Activated T-helper 1 cell treated with anti-CD3 and anti-CD28 coated beads, Interleukin-12 subunit alpha, Interleukin-12 subunit beta, Interleukin-2, Interleukin-4 antibody, amounts not matched to agents 30 ng/mL and 10 ng/mL and 1 ng/mL, durations not matched to agents 14 hours and 24 hours and 36 hours (primary cell): ENCODE results near the gene RANGRF. TPM values are rescaled to one million over a fixed set of nuclear protein-coding genes. Genes with fewer than 3 reads are reported as not detected.

ENCODE experiments used
- DNase-seq: peaks from one replicate; pipeline ENCODE4 v3.0.0; 2021; ENCODE audit warnings: low spot score
- H3K27ac Mint-ChIP-seq: one replicate; pipeline ENCODE4 v1.8.0; 2021; ENCODE audit warnings: mild to moderate bottlenecking, mixed read lengths
- H3K27me3 Mint-ChIP-seq: one replicate; pipeline ENCODE4 v1.8.0; 2022; ENCODE audit warnings: mild to moderate bottlenecking, moderate library complexity, mixed read lengths; ENCODE audit not compliant: insufficient read depth
- H3K36me3 Mint-ChIP-seq: one replicate; pipeline ENCODE4 v1.8.0; 2021; ENCODE audit warnings: low read depth, mixed read lengths
- H3K4me1 Mint-ChIP-seq: one replicate; pipeline ENCODE4 v1.8.0; 2021; ENCODE audit warnings: low read depth, mixed read lengths
- H3K4me3 Mint-ChIP-seq: one replicate; pipeline ENCODE4 v1.8.0; 2021; ENCODE audit warnings: mild to moderate bottlenecking, moderate library complexity, mixed read lengths
- H3K9me3 Mint-ChIP-seq: one replicate; pipeline ENCODE4 v1.8.0; 2021; ENCODE audit warnings: mixed read lengths
- intact Hi-C: fragments of 100-400 bp; cut with micrococcal nuclease; formaldehyde crosslinking; loops from one replicate; pipeline ENCODE4 v1.15.1; 2024
- total RNA-seq: library from RNA; stranded (reverse); gene quantifications from 2 replicates; pipeline ENCODE4 v1.2.3, GENCODE V29; 2022

Gene RANGRF
- total RNA-seq, 1 donor from 2014 or later, result 52.9 TPM

DNA sequence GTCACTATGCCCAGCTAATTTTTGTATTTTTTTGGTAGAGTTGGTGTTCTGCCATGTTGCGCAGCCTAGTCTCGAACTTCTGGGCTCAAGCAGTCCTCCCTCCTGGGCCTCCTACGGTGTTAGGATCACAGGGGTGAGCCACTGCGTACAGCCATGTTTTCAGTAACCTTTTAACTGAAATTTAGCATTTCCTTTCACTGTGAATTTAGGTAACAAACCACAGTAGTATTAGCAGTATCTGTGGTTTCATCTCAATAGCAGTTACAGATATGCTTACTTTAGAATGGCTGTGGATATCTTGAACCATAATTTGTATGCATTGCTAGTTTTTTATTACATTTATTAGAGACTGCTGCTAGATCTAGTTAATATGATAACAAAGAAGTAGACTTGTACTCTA is 4.3 kb upstream of the RANGRF start:
- H3K4me3 Mint-ChIP-seq, result no peak overlapping the region
- no peak for DNase-seq
- H3K27me3 Mint-ChIP-seq, result no peaks in the 10 kb centered on the region
- H3K9me3 Mint-ChIP-seq, result no peaks in the 10 kb centered on the region
- no peak overlapping the region for H3K27ac Mint-ChIP-seq
- intact Hi-C loops, result no loop called here
- peaks cover 9% of the 10 kb centered on the region for H3K4me1 Mint-ChIP-seq
- H3K36me3 Mint-ChIP-seq, result peaks cover 2% of the 10 kb centered on the region

DNA sequence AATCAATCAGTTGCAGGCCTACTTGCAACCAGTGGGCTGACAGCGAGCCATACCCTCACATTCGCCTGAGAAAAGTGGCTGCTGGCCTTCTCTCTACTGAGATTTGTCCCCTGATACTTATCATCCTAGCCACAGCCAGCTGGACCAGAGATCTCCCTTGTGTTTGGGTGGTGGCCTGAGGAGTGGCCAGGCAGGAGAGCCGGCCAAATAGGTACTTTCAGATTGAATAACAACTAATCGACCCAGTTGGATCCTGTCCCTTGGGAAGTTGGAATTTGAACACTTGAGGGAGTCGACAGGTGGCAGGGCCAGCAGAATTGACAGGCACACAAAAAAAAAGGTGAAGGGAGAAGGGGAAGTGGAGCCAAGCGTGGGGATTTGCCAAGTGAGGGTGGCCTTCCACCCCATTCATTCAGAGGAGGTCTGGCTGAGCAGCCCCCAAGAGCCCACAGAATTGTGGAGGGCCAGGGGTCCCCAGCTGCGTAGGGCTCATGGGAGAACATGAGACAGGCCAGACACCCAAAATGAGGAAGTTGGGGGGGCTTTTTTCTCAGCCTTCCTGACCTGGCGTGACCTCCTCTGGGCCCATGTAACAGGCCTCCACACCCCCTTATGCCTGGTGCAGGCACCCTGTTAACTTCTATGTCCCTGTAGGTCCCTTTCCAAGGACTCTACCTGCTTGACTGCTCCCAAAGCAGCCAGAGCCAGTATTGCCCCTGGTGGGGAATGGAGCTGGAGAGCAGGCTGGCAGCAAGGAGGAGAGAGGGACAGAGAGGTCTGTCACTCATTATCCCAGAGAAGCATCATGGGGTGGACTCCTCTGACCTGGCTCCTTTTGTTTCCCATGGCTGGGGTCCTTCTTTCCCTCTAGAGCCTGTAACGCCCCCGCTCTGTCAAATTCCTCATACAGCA is 2.9 kb upstream of the RANGRF start:
- DNase-seq, result no peak
- H3K9me3 Mint-ChIP-seq, result no peaks in the 10 kb centered on the region
- H3K36me3 Mint-ChIP-seq, result peaks cover 8% of the 10 kb centered on the region
- no peaks in the 10 kb centered on the region for H3K27me3 Mint-ChIP-seq
- H3K27ac Mint-ChIP-seq, result no peak overlapping the region
- H3K4me3 Mint-ChIP-seq, result peak overlapping the region; percentile 37
- H3K4me1 Mint-ChIP-seq, result peaks cover 23% of the 10 kb centered on the region
- intact Hi-C loops, result no loop called here

DNA sequence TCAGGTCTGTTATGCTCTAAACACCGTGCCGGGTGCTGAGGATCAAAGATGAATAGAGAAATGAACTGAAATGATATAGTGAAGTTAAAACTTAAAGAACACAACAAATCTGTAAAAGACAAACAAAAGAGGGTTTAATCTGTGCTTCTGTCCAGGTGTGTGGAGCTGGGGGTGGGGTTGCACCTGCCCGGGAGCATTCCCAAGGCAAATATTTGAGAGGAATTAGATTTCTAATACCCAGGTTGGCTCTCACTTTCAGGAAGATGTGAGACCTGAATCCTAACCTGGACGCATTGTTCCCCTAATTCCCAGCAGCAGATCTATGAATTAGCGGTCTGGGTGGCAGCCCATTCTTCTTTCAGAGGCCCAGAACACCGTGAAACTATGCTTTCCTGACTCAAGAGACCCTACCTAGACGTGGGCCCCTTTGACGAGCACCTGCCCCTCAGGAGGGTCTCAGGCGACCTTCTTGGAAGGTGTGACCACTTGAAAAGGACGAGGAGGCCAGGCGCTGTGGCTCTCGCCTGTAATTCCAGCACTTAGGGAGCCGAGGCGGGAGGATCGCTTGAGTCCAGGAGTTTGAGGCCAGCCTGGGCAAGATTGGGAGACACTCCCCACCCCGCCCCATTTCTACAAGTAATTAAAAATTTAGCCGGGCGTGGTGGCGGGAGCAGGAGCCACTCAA is 677 bp upstream of the RANGRF start:
- intact Hi-C loops, result loop anchor here (1.0 to 2.0 kb wide), 6 partner anchors 13 to 148 kb away; partner anchors contain the start of genes BORCS6, NDEL1, PFAS and RPL26
- H3K27me3 Mint-ChIP-seq, result no peaks in the 10 kb centered on the region
- H3K9me3 Mint-ChIP-seq, result no peaks in the 10 kb centered on the region
- peaks cover 11% of the 10 kb centered on the region for H3K36me3 Mint-ChIP-seq
- peaks cover 32% of the 10 kb centered on the region for H3K4me1 Mint-ChIP-seq
- peak overlapping the region; percentile 92 for H3K27ac Mint-ChIP-seq
- H3K4me3 Mint-ChIP-seq, result peak overlapping the region; percentile 86
- no peak for DNase-seq

DNA sequence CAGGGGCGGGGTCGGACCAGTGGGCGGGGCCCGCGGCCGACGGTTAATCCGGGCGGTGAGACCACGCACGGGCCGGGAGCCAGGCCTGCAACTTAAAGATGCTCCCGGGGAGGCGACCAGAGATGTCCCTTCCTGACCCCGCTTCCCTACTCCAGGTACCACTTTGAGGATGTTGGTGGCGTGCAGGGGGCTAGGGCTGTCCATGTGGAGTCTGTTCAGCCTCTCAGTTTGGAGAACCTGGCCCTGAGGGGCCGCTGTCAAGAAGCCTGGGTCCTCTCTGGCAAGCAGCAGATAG is 580 bp downstream of the RANGRF start:
- Mint-ChIP-seq H3K4me3 (peak overlapping the region; percentile 86), H3K4me1 (peaks cover 35% of the 10 kb centered on the region), H3K27ac (peak overlapping the region; percentile 92), H3K36me3 (peaks cover 11% of the 10 kb centered on the region), H3K27me3 (no peaks in the 10 kb centered on the region), H3K9me3 (no peaks in the 10 kb centered on the region)
- DNase-seq, result no peak
- intact Hi-C loops, result loop anchor here (2.0 kb wide), 1 partner anchor 98 kb away; the partner anchor contains the start of gene BORCS6

DNA sequence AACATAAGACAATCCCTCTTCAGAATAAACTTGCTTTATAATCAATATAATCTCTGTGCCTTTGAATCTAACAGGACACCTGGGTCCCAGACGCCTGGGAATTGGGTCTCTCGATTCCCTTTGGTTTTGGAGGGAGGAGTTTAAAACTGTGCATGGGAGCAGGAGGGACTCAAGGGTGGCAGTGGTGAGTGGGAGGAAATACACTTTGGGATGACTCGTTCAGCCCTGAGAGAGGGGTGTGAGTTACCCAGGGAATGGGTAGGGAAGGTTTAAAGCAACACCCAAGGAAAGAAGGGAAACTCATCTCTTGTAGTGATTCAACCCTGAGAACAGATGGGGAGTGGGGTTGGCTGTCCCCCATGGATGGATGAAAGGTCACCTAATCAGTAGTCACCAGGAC is 1.6 kb downstream of the RANGRF start:
- Mint-ChIP-seq H3K9me3 (no peaks in the 10 kb centered on the region), H3K27ac (peak overlapping the region; percentile 9), H3K36me3 (peaks cover 11% of the 10 kb centered on the region), H3K4me3 (peak overlapping the region; percentile 86), H3K4me1 (peaks cover 40% of the 10 kb centered on the region), H3K27me3 (no peaks in the 10 kb centered on the region)
- no peak for DNase-seq
- intact Hi-C loops, result no loop called here

DNA sequence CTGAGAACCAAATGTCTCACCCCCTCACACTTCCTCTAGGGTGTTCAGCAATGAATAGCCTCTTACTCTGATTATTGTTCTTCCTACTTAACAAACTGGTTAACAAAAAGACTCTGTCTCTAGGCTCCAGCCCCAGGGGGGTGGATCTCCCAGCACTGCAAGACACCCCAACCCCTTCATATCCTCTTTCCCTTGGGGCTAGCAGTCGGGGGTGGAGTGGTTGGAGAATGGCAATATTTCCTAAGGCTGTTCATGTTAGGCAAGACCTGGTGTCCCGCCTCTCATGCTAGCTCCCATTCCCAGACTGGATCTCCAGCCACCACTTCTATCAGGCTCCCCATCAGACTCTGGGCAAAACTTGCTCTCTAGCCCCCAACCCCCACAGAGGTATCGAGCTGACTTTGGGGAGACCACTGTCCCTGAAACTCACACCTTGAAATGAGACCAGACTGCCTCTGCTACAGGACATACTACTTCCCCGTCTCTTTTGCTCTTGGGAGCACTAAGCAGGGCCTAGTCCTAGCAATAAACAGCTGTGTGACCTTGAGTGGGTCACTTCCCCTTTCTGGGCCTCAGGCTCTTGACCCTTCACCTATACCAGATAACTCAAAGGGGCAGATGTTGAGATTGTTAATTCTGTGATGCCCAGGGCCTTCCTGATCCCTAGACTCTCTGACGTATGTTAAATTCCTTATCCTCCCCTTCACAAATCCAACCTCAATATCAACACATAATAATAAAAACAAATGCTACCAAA is 4.3 kb downstream of the RANGRF start:
- Mint-ChIP-seq H3K9me3 (no peaks in the 10 kb centered on the region), H3K4me1 (peaks cover 49% of the 10 kb centered on the region)
- intact Hi-C loops, result no loop called here

DNA sequence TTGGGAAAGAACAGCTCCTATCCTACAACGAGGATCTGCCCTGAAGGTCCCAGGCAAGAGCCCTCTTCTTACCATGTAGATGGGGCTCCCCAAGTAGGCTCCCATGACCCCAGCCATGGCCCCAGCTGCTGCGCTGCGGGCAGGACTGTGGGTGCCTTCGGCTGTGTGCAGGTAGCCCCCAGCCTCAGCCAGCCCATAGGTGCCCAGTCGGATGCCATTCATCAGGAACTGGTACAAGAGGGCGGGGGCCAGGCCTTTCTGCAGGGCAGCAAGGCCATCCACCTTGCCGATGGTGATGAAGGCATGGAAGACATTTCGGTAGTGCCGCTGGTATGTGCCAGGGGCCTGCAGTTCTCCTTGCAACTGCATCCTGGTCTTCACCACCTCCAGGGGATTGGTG is 5.9 kb downstream of the RANGRF start:
- no peaks in the 10 kb centered on the region for H3K27me3 Mint-ChIP-seq
- H3K36me3 Mint-ChIP-seq, result peaks cover 9% of the 10 kb centered on the region
- DNase-seq, result no peak
- H3K9me3 Mint-ChIP-seq, result no peaks in the 10 kb centered on the region
- H3K4me1 Mint-ChIP-seq, result peaks cover 47% of the 10 kb centered on the region
- H3K27ac Mint-ChIP-seq, result peak overlapping the region; percentile 83
- intact Hi-C loops, result loop anchor here (2.0 kb wide), 1 partner anchor 174 kb away; no protein-coding TSS in a partner anchor
- H3K4me3 Mint-ChIP-seq, result peak overlapping the region; percentile 87

More for the DNA sequence above, 4.3 kb downstream of the RANGRF start:
- DNase-seq, result no peak
- Mint-ChIP-seq H3K36me3 (peaks cover 11% of the 10 kb centered on the region), H3K4me3 (no peak overlapping the region), H3K27me3 (no peaks in the 10 kb centered on the region), H3K27ac (no peak overlapping the region)

DNA sequence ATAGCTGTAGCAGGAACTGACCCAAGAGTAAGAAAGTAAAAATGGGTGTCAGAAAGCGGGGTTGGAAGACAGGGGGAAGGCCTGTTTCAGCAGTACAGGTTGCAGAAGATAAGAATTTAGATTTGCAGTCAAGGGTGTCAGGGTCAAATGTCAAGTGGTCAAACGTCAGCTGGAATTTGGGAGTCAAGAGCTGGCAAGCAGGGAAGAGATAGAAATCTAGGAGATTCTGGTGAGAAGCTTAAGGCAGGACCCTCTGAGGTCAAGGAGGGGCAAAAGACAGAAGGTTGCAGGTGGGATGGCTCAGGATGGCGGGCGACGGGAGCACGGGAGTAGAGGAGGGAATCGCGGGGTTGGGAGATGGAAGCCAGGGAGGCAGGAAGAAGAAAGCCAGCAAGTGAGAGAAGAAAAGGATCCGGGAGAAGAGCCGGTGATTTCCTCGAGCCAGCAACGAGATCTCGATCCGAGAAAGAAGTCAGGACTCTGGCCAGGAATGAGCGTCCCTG is 6.4 kb downstream of the RANGRF start:
- Mint-ChIP-seq H3K27me3 (no peaks in the 10 kb centered on the region), H3K9me3 (no peaks in the 10 kb centered on the region), H3K27ac (peak overlapping the region; percentile 83), H3K4me3 (peak overlapping the region; percentile 87), H3K36me3 (peaks cover 9% of the 10 kb centered on the region), H3K4me1 (peaks cover 42% of the 10 kb centered on the region)
- intact Hi-C loops, result loop anchor here (1.0 to 2.0 kb wide), 3 partner anchors 46 to 174 kb away; partner anchors contain the start of gene PFAS
- no peak for DNase-seq

DNA sequence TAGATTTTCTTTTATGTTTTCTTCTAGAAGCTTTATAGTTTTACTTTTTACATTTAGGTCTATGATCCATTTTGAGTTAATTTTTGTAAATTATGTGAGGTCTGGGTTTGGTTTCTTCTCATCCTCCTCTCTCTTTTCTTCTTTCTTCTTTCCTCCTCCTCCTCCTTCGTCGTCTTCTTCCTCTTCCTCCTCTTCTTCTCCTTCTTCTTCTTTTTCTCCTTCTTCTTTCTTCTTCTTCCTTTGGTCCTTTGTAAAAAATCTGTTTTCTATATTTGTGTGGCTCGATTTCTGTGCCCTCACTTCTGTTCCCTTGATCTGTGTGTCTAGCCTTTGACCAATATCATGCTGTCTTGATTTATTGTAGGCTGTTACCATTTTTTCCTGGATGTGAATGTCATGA is 11.8 kb downstream of the RANGRF start:
- Mint-ChIP-seq H3K4me1 (peaks cover 14% of the 10 kb centered on the region), H3K27ac (peak overlapping the region; percentile 21)

DNA sequence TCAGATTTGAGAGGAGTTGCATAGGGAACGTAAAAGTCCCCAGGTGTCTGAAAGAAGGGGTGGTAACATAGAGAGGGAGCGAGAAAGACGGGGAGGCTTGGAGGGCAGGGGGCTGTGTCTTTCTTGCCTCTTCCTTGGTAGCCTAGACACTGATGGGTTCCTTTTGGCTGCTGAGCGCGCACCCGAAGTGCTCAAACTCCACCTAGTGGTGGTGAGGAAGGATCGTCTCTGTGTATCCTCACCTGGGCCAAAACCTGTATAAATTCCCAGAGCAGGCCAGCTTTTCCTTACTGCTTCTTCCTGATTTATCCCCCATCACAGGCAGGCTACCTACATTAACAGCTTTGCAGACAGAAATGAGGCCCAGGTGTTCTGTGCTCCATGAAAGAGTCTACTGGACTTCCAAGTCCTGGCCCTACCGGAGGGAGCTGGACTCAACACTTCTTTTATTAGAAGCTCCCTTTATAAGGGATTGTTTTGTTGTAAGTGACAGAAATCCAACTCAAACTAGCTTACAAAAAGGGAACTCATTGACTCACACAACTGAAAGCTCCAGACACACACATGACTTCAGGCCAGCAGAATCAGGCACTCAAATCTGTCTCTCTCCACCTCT is 12.3 kb downstream of the RANGRF start:
- H3K4me1 Mint-ChIP-seq, result peaks cover 14% of the 10 kb centered on the region
- no peaks in the 10 kb centered on the region for H3K27me3 Mint-ChIP-seq
- intact Hi-C loops, result loop anchor here (1.0 to 2.0 kb wide), 7 partner anchors 12 to 206 kb away; partner anchors contain the start of genes HES7 and RANGRF
- no peak overlapping the region for H3K4me3 Mint-ChIP-seq
- H3K27ac Mint-ChIP-seq, result peak overlapping the region; percentile 21
- no peaks in the 10 kb centered on the region for H3K36me3 Mint-ChIP-seq
- peak; percentile 39 for DNase-seq
- H3K9me3 Mint-ChIP-seq, result no peaks in the 10 kb centered on the region

More for the DNA sequence above, 11.8 kb downstream of the RANGRF start:
- Mint-ChIP-seq H3K27me3 (no peaks in the 10 kb centered on the region), H3K36me3 (no peaks in the 10 kb centered on the region), H3K4me3 (no peak overlapping the region), H3K9me3 (no peaks in the 10 kb centered on the region)
- no peak for DNase-seq
- intact Hi-C loops, result loop anchor here (1.0 to 2.0 kb wide), 7 partner anchors 12 to 206 kb away; partner anchors contain the start of genes HES7 and RANGRF

DNA sequence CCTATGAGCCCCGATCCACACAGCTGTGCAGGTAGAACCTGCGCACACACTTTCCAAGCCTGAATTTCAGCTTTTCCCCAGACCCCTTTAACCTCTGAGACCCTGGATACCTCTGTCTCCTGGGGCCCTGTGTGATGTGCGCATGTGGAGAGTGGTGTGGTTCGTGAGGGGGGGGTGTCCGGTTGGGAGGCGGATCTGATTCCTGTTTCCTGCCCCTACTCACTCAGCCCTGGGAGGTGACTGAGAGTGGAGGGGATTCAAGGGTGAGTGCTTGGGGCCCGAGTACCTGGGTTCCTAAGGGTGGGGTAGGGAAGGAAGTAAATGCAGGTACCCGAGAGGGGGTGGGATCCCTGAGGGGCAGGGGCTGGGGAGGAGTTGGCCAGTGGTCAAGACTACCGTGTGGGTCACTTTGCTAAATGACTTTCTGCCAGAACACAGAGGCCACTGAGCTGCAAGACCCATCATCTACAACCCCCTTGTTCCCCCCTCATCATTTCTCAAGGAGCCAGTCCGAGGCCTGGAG is 22.2 kb downstream of the RANGRF start:
- Mint-ChIP-seq H3K27me3 (peaks cover 9% of the 10 kb centered on the region), H3K36me3 (no peaks in the 10 kb centered on the region), H3K4me3 (no peak overlapping the region), H3K9me3 (no peaks in the 10 kb centered on the region), H3K4me1 (no peaks in the 10 kb centered on the region), H3K27ac (no peak overlapping the region)
- intact Hi-C loops, result no loop called here
- no peak for DNase-seq
